Neuron (in vitro differentiated cells): ENCODE measurements around the gene CALHM2.

Experiments used
- H2AFZ ChIP-seq: one replicate; pipeline ENCODE4 v1.6.1; 2013; ENCODE audit warnings: low read depth, mild to moderate bottlenecking, inconsistent platforms, low read length, moderate library complexity
- H3K27me3 ChIP-seq: one replicate; pipeline ENCODE4 v1.6.1; 2013; ENCODE audit warnings: low read length; ENCODE audit not compliant: insufficient read depth
- H3K36me3 ChIP-seq: one replicate; pipeline ENCODE4 v1.6.1; 2013; ENCODE audit warnings: low read length; ENCODE audit not compliant: insufficient read depth
- H3K4me1 ChIP-seq: one replicate; pipeline ENCODE4 v1.6.1; 2013; ENCODE audit warnings: low read length; ENCODE audit not compliant: insufficient read depth
- H3K4me3 ChIP-seq: 2 replicates; pipeline ENCODE4 v1.5.1; 2013; ENCODE audit warnings: mild to moderate bottlenecking, low read length, moderate library complexity
- H3K9me3 ChIP-seq: one replicate; pipeline ENCODE4 v1.6.1; 2013; ENCODE audit warnings: low read length

Gene CALHM2

GRCh38 chr10:103452506-103453230, 498 bp upstream of the CALHM2 start:
- no peak overlapping the region for H3K4me3 ChIP-seq
- no peaks in the 10 kb centered on the region for H3K27me3 ChIP-seq
- H3K4me1 ChIP-seq: no peaks in the 10 kb centered on the region
- peaks cover 2% of the 10 kb centered on the region for H3K36me3 ChIP-seq
- no peaks in the 10 kb centered on the region for H3K9me3 ChIP-seq
- no peak overlapping the region for H2AFZ ChIP-seq

GRCh38 chr10:103451091-103451813, 918 bp downstream of the CALHM2 start:
- no peaks in the 10 kb centered on the region for H3K9me3 ChIP-seq
- H2AFZ ChIP-seq: no peak overlapping the region
- peaks cover 10% of the 10 kb centered on the region for H3K36me3 ChIP-seq
- H3K4me3 ChIP-seq: no peak overlapping the region
- H3K27me3 ChIP-seq: no peaks in the 10 kb centered on the region
- H3K4me1 ChIP-seq: no peaks in the 10 kb centered on the region

- Histone ChIP-seq H2AFZ (no peak overlapping the region), H3K27me3 (no peaks in the 10 kb centered on the region), H3K4me1 (no peaks in the 10 kb centered on the region), H3K9me3 (no peaks in the 10 kb centered on the region), H3K4me3 (no peak overlapping the region), H3K36me3 (peaks cover 20% of the 10 kb centered on the region)
Measured at GRCh38 chr10:103450201-103450695, 1.9 kb downstream of the CALHM2 start.

GRCh38 chr10:103449208-103450144, 2.7 kb downstream of the CALHM2 start:
- Histone ChIP-seq H3K36me3 (peaks cover 28% of the 10 kb centered on the region), H3K4me3 (no peak overlapping the region), H3K4me1 (no peaks in the 10 kb centered on the region), H3K27me3 (no peaks in the 10 kb centered on the region), H3K9me3 (no peaks in the 10 kb centered on the region), H2AFZ (no peak overlapping the region)

- no peak overlapping the region for H2AFZ ChIP-seq
- no peak overlapping the region for H3K4me3 ChIP-seq
- H3K4me1 ChIP-seq: no peaks in the 10 kb centered on the region
- H3K36me3 ChIP-seq: peaks cover 35% of the 10 kb centered on the region
- no peaks in the 10 kb centered on the region for H3K9me3 ChIP-seq
- no peaks in the 10 kb centered on the region for H3K27me3 ChIP-seq
Measured at GRCh38 chr10:103448746-103449145, 3.4 kb downstream of the CALHM2 start.

GRCh38 chr10:103447187-103447586, 5.0 kb downstream of the CALHM2 start:
- Histone ChIP-seq H3K36me3 (peaks cover 51% of the 10 kb centered on the region), H3K4me1 (no peaks in the 10 kb centered on the region), H3K27me3 (no peaks in the 10 kb centered on the region), H3K9me3 (no peaks in the 10 kb centered on the region), H3K4me3 (no peak overlapping the region), H2AFZ (no peak overlapping the region)

GRCh38 chr10:103445767-103446567, 6.2 kb downstream of the CALHM2 start:
- no peaks in the 10 kb centered on the region for H3K9me3 ChIP-seq
- no peak overlapping the region for H3K4me3 ChIP-seq
- no peak overlapping the region for H2AFZ ChIP-seq
- no peaks in the 10 kb centered on the region for H3K4me1 ChIP-seq
- no peaks in the 10 kb centered on the region for H3K27me3 ChIP-seq
- H3K36me3 ChIP-seq: peaks cover 63% of the 10 kb centered on the region

GRCh38 chr10:103445366-103445765, 6.8 kb downstream of the CALHM2 start:
- Histone ChIP-seq H3K4me1 (no peaks in the 10 kb centered on the region), H3K36me3 (peaks cover 69% of the 10 kb centered on the region)

GRCh38 chr10:103444478-103444877, 7.7 kb downstream of the CALHM2 start:
- Histone ChIP-seq H3K4me1 (no peaks in the 10 kb centered on the region), H3K9me3 (no peaks in the 10 kb centered on the region), H3K4me3 (no peak overlapping the region), H3K27me3 (no peaks in the 10 kb centered on the region), H2AFZ (no peak overlapping the region), H3K36me3 (peaks cover 78% of the 10 kb centered on the region)

More at GRCh38 chr10:103445366-103445765, 6.8 kb downstream of the CALHM2 start:
- no peak overlapping the region for H3K4me3 ChIP-seq
- H3K27me3 ChIP-seq: no peaks in the 10 kb centered on the region
- no peaks in the 10 kb centered on the region for H3K9me3 ChIP-seq
- no peak overlapping the region for H2AFZ ChIP-seq

GRCh38 chr10:103443475-103444185, 8.5 kb downstream of the CALHM2 start:
- no peaks in the 10 kb centered on the region for H3K9me3 ChIP-seq
- no peaks in the 10 kb centered on the region for H3K27me3 ChIP-seq
- peaks cover 87% of the 10 kb centered on the region for H3K36me3 ChIP-seq
- H2AFZ ChIP-seq: no peak overlapping the region
- H3K4me1 ChIP-seq: no peaks in the 10 kb centered on the region
- no peak overlapping the region for H3K4me3 ChIP-seq

- Histone ChIP-seq H3K27me3 (no peaks in the 10 kb centered on the region), H3K36me3 (peaks cover 92% of the 10 kb centered on the region), H3K4me1 (no peaks in the 10 kb centered on the region), H2AFZ (no peak overlapping the region), H3K4me3 (no peak overlapping the region), H3K9me3 (no peaks in the 10 kb centered on the region)
Measured at GRCh38 chr10:103442031-103442461, 10.1 kb downstream of the CALHM2 start.

- Histone ChIP-seq H3K4me1 (no peaks in the 10 kb centered on the region), H3K27me3 (no peaks in the 10 kb centered on the region), H3K36me3 (peaks cover 96% of the 10 kb centered on the region), H2AFZ (no peak overlapping the region), H3K4me3 (no peak overlapping the region), H3K9me3 (no peaks in the 10 kb centered on the region)
Measured at GRCh38 chr10:103441611-103442010, 10.6 kb downstream of the CALHM2 start.
